Measurements from ENCODE around the gene GUCD1.

- TF ChIP-seq POLR2A (IDR thresholded peaks at IDR 0.05) (no peak), CTCF (IDR thresholded peaks at IDR 0.05) (no peak)
Observed at GRCh38 chr22:24576778-24577177, 21.8 kb upstream of the GUCD1 start.
